H1 (cell line): ENCODE measurements around the gene CACNA1B. TPM values are rescaled to one million over a fixed set of nuclear protein-coding genes. Genes with fewer than 3 reads are reported as not detected.

Experiments used
- CTCF ChIA-PET: fragments of 300-600 bp; sonication (Branson Sonifier 250); formaldehyde crosslinking; loops from one replicate; lab custom pipeline; 2021; ENCODE audit not compliant: partially characterized antibody; lab: Charles Lee
- POLR2A ChIA-PET: fragments of 300-600 bp; sonication (Branson Sonifier 250); formaldehyde crosslinking; loops from one replicate; lab custom pipeline; 2021; ENCODE audit warnings: inconsistent platforms; ENCODE audit not compliant: partially characterized antibody; lab: Charles Lee
- DNase-seq, 2 experiments: peaks; one replicate each; pipeline versions ENCODE4 v3.0.0 to v3.0.0-alpha.2; 2010 to 2022; ENCODE audit warnings: low spot score in 2 of 2, low read depth in 1 of 2, mixed read lengths in 1 of 2
- FAIRE-seq: peaks from 2 replicates; lab custom pipeline; 2011; peaks lifted over from hg19 to GRCh38; lab: Jason Lieb, UNC
- H2AFZ ChIP-seq: 2 replicates; pipeline ENCODE4 v1.8.1; 2012; ENCODE audit warnings: low read length, inconsistent platforms
- H2AK5ac ChIP-seq: 2 replicates; pipeline ENCODE4 v1.6.1; 2013; ENCODE audit warnings: low read depth, low read length
- H2BK120ac ChIP-seq: replicated peaks from 2 replicates; pipeline ENCODE3; 2013; ENCODE audit warnings: low read depth, low read length, inconsistent platforms
- H2BK12ac ChIP-seq: 2 replicates; pipeline ENCODE4 v1.6.1; 2013; ENCODE audit warnings: low read depth, low read length
- H2BK15ac ChIP-seq: 2 replicates; pipeline ENCODE4 v1.6.1; 2013; ENCODE audit warnings: low read length
- H2BK20ac ChIP-seq: 2 replicates; pipeline ENCODE4 v1.6.1; 2013; ENCODE audit warnings: low read length
- H2BK5ac ChIP-seq: 2 replicates; pipeline ENCODE4 v1.6.1; 2013; ENCODE audit warnings: low read depth, low read length
- H3K14ac ChIP-seq: 2 replicates; pipeline ENCODE4 v1.6.1; 2013; ENCODE audit warnings: inconsistent platforms; ENCODE audit not compliant: insufficient read length
- H3K18ac ChIP-seq: 2 replicates; pipeline ENCODE4 v1.6.1; 2013; ENCODE audit warnings: low read length; ENCODE audit errors: extremely low read depth
- H3K23ac ChIP-seq: 2 replicates; pipeline ENCODE4 v1.6.1; 2013; ENCODE audit warnings: inconsistent platforms; ENCODE audit not compliant: insufficient read length
- H3K23me2 ChIP-seq: 2 replicates; pipeline ENCODE4 v1.6.1; 2013; ENCODE audit warnings: low read depth, low read length
- H3K27ac ChIP-seq: 2 replicates; pipeline ENCODE4 v1.6.1; 2011; ENCODE audit warnings: low read depth, low read length, inconsistent platforms
- H3K27me3 ChIP-seq, 4 experiments: replicated peaks in 1 of 4; 1 replicate in 1 of 4; 2 replicates in 3 of 4; pipeline versions ENCODE4 v1.6.1 to v1.8.1; 2011 to 2013; ENCODE audit warnings: low read length in 3 of 4, mild to moderate bottlenecking in 3 of 4, inconsistent platforms in 2 of 4, mixed read lengths in 2 of 4, moderate library complexity in 1 of 4; ENCODE audit not compliant: control insufficient read depth in 3 of 4, insufficient read depth in 3 of 4; ENCODE audit errors: extremely low read depth in 1 of 4
- H3K36me3 ChIP-seq, 4 experiments: 2 replicates each; pipeline versions ENCODE4 v1.6.1 to v1.8.1; 2011 to 2013; ENCODE audit warnings: mild to moderate bottlenecking in 4 of 4, low read length in 3 of 4, moderate library complexity in 2 of 4, control low read depth in 1 of 4, inconsistent platforms in 1 of 4; ENCODE audit not compliant: insufficient read depth in 4 of 4, control insufficient read depth in 2 of 4
- H3K4ac ChIP-seq: replicated peaks from 2 replicates; pipeline ENCODE3; 2013; ENCODE audit warnings: low read length, low read depth, mixed read lengths, inconsistent platforms; ENCODE audit not compliant: insufficient read length
- H3K4me1 ChIP-seq, 4 experiments: replicated peaks in 1 of 4; 1 replicate in 1 of 4; 2 replicates in 3 of 4; pipeline versions ENCODE4 v1.6.1 to v1.8.1; 2011 to 2013; ENCODE audit warnings: low read length in 3 of 4, inconsistent platforms in 2 of 4, mixed read lengths in 1 of 4; ENCODE audit not compliant: insufficient read depth in 4 of 4, control insufficient read depth in 3 of 4
- H3K4me2 ChIP-seq, 2 experiments: 2 replicates each; pipeline versions ENCODE4 v1.6.1 to v1.8.1; 2011 to 2013; ENCODE audit warnings: low read depth in 2 of 2, low read length in 2 of 2, control low read depth in 1 of 2, inconsistent platforms in 1 of 2, mild to moderate bottlenecking in 1 of 2; ENCODE audit not compliant: insufficient read depth in 1 of 2
- H3K4me3 ChIP-seq, 4 experiments: fragments of 200-600, 300-600 bp in 1 of 4; sonication (generic), shearing (Covaris generic), sonication (Bioruptor Twin) in 1 of 4; 2 replicates each; pipeline versions ENCODE4 v1.5.1 to v1.8.1; 2011 to 2016; ENCODE audit warnings: low read length in 4 of 4, low read depth in 3 of 4, control low read depth in 2 of 4, inconsistent platforms in 2 of 4, mild to moderate bottlenecking in 2 of 4, mixed read lengths in 1 of 4, moderate library complexity in 1 of 4; ENCODE audit not compliant: insufficient read depth in 2 of 4; ENCODE audit errors: extremely low read depth in 1 of 4
- H3K56ac ChIP-seq: replicated peaks from 2 replicates; pipeline ENCODE3; 2013; ENCODE audit warnings: low read depth, mild to moderate bottlenecking, mixed read lengths, low read length, inconsistent platforms; ENCODE audit not compliant: insufficient read length
- H3K79me1 ChIP-seq: 2 replicates; pipeline ENCODE4 v1.6.1; 2013; ENCODE audit warnings: low read depth, low read length, control low read depth
- H3K79me2 ChIP-seq, 2 experiments: 2 replicates each; pipeline versions ENCODE4 v1.6.1 to v1.8.1; 2012 to 2013; ENCODE audit warnings: low read length in 2 of 2, mild to moderate bottlenecking in 2 of 2, inconsistent platforms in 1 of 2; ENCODE audit not compliant: insufficient read depth in 2 of 2, control insufficient read depth in 1 of 2
- H3K9ac ChIP-seq, 4 experiments: replicated peaks in 1 of 4; 1 replicate in 1 of 4; 2 replicates in 3 of 4; pipeline versions ENCODE4 v1.6.1 to v1.8.1; 2011 to 2013; ENCODE audit warnings: low read depth in 3 of 4, low read length in 3 of 4, control low read depth in 2 of 4, mild to moderate bottlenecking in 2 of 4, moderate library complexity in 2 of 4, inconsistent platforms in 1 of 4; ENCODE audit errors: extremely low read depth in 1 of 4
- H3K9me3 ChIP-seq, 2 experiments: 2 replicates each; pipeline versions ENCODE4 v1.6.1 to v1.8.1; 2012 to 2013; ENCODE audit warnings: mild to moderate bottlenecking in 2 of 2, moderate library complexity in 2 of 2, control low read depth in 1 of 2, inconsistent platforms in 1 of 2, low read depth in 1 of 2, low read length in 1 of 2, mixed read lengths in 1 of 2; ENCODE audit not compliant: insufficient read depth in 2 of 2
- H4K20me1 ChIP-seq, 2 experiments: replicated peaks in 1 of 2; 2 replicates each; pipeline versions ENCODE3 to v1.8.1; 2011 to 2013; ENCODE audit warnings: inconsistent platforms in 2 of 2, low read length in 2 of 2, mild to moderate bottlenecking in 1 of 2; ENCODE audit not compliant: insufficient read depth in 2 of 2, control insufficient read depth in 1 of 2
- H4K5ac ChIP-seq: 2 replicates; pipeline ENCODE4 v1.6.1; 2013; ENCODE audit warnings: low read length, low read depth, mixed read lengths, inconsistent platforms; ENCODE audit not compliant: insufficient read length
- H4K8ac ChIP-seq: 2 replicates; pipeline ENCODE4 v1.8.0; 2013; ENCODE audit warnings: mild to moderate bottlenecking, moderate library complexity, low read length, inconsistent platforms; ENCODE audit not compliant: insufficient read depth; ENCODE audit errors: extremely low read depth
- H4K91ac ChIP-seq: replicated peaks from 2 replicates; pipeline ENCODE3; 2013; ENCODE audit warnings: low read length, mixed read lengths, inconsistent platforms; ENCODE audit not compliant: insufficient read length
- EGR1 ChIP-seq: IDR thresholded peaks from 2 replicates; pipeline ENCODE4 v1.6.1; 2011; ENCODE audit warnings: low read depth, low read length, borderline replicate concordance
- SP2 ChIP-seq: IDR thresholded peaks from 2 replicates; pipeline ENCODE4 v1.6.1; 2012; ENCODE audit warnings: mild to moderate bottlenecking, low read length, inconsistent platforms
- TAF7 ChIP-seq: optimal IDR thresholded peaks from 2 replicates; pipeline ENCODE3; 2011; ENCODE audit warnings: low read depth, mild to moderate bottlenecking, inconsistent platforms, low read length, moderate library complexity, borderline replicate concordance
- WGBS, 2 experiments: shearing (Covaris generic) in 1 of 2; methylation state at CpG; one replicate each; pipeline versions ENCODE4 v1.1.6 to v1.1.7; 2013 to 2015; ENCODE audit warnings: low lambda C conversion rate in 2 of 2, mixed read lengths in 2 of 2, inconsistent platforms in 1 of 2, low coverage in 1 of 2, missing lambda C conversion rate in 1 of 2; ENCODE audit not compliant: insufficient replicate concordance in 2 of 2, insufficient coverage in 1 of 2, insufficient read length in 1 of 2; ENCODE audit errors: extremely low coverage in 1 of 2, missing lambda C conversion rate in 1 of 2; 5-methylcytosine and 5-hydroxymethylcytosine counted together
- polyA plus RNA-seq, 7 experiments: library from polyadenylated mRNA; depleted of rRNA in 3 of 7; stranded (reverse) in 5 of 7; unstranded in 2 of 7; fragments of >200 nt in 5 of 7; fragments of 200-250 nt in 2 of 7; gene quantifications; 1 replicate in 5 of 7; 2 replicates in 1 of 7; 4 replicates in 1 of 7; pipeline versions ENCODE4 v1.2.1 to v1.2.3, GENCODE V29; 2011 to 2013; ENCODE audit warnings: missing spikeins in 2 of 7, mixed read lengths in 2 of 7
- total RNA-seq: library from RNA; stranded (reverse); fragmentation: NEBNext Ultra II Directional; extraction: Animal tissue kit (Norgen Biotek cat#: 25700); gene quantifications from 2 replicates; pipeline ENCODE4 v1.2.1, GENCODE V29; 2021
- TF ChIP-seq, protein P1 (sequence below): IDR thresholded peaks from 2 replicates; pipeline ENCODE4 v1.6.1; 2012; ENCODE audit warnings: low read length, inconsistent platforms

CACNA1B gene
- total and polyA plus RNA-seq, 2 of the 8 experiments (the other 6 are each of a cell fraction or from before 2014, with no cell fraction given) = 1.5 to 5.7 TPM

DNA sequence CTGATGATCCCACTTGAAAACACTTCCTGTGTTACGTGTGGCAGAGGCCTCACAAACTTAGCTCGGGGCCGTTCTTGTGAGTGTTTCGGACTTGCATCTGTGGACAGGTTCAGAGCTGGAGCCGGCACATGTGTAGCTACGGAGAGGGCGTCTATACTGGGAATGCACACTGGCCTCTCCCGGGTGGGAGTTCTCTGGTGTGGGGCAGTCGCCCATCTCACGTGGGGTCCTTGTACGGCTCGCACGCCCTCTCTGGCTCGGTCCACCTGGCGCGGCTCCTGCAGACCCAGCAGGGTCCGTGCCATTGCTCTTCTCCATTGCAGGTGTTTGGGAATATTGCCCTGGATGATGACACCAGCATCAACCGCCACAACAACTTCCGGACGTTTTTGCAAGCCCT lies 197.9 kb downstream of the CACNA1B start:
- TF ChIP-seq EGR1 (no peak), TAF7 (no peak), SP2 (no peak)
- TF ChIP-seq, protein P1, sequence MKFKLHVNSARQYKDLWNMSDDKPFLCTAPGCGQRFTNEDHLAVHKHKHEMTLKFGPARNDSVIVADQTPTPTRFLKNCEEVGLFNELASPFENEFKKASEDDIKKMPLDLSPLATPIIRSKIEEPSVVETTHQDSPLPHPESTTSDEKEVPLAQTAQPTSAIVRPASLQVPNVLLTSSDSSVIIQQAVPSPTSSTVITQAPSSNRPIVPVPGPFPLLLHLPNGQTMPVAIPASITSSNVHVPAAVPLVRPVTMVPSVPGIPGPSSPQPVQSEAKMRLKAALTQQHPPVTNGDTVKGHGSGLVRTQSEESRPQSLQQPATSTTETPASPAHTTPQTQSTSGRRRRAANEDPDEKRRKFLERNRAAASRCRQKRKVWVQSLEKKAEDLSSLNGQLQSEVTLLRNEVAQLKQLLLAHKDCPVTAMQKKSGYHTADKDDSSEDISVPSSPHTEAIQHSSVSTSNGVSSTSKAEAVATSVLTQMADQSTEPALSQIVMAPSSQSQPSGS = no peak
- Histone ChIP-seq H4K8ac (no peak overlapping the region; the same call in 1 of the 2 replicates), H3K56ac (no peak overlapping the region), H3K4me3 (no peak overlapping the region), H2AK5ac (no peak overlapping the region), H3K18ac (no peak overlapping the region), H4K91ac (no peak overlapping the region), H3K14ac (no peak overlapping the region), H2BK120ac (no peak overlapping the region), H2AFZ (no peak overlapping the region), H3K4ac (no peak overlapping the region), H3K36me3 (no peaks in the 10 kb centered on the region), H3K27me3 (no peaks in the 10 kb centered on the region; a peak in 1 of 7 replicates), H3K79me2 (no peaks in the 10 kb centered on the region), H2BK15ac (no peak overlapping the region), H3K23me2 (no peaks in the 10 kb centered on the region), H3K79me1 (no peaks in the 10 kb centered on the region), H3K9ac (no peak overlapping the region), H2BK5ac (no peak overlapping the region), H3K23ac (no peak overlapping the region), H3K9me3 (peaks cover 44 to 88% of the 10 kb centered on the region in 2 experiments), H3K4me1 (peaks cover 0 to 9% (median 0%) of the 10 kb centered on the region in 4 experiments; a peak in 2 of 7 replicates), H4K20me1 (no peaks in the 10 kb centered on the region), H4K5ac (no peak overlapping the region), H2BK20ac (no peak overlapping the region), H3K4me2 (no peak overlapping the region), H3K27ac (no peak overlapping the region), H2BK12ac (no peak overlapping the region)
- 94% methylated on average over 20 of the region's 20 CpGs; no CpG with 5 or more reads in 1 of the 2 experiments for WGBS, 2 experiments
- ChIA-PET CTCF (interaction anchor here (1.9 to 2.1 kb wide), 2 partner anchors 10 to 107 kb away, joined by 5 to 6 read pairs; no protein-coding TSS in a partner anchor), POLR2A (no interaction called here)
- FAIRE-seq = no peak
- peak in 1 of 2 experiments; percentile 31 for DNase-seq
